SKM-1 treated with dmso at 0.1 percent for 144 hours (cell line): ENCODE data around the gene SKA3.
"Not testable (repeated sequence)": the region's sequence is repeated elsewhere in the genome, so short reads cannot be mapped to it uniquely, and the experiment has no call there.

Experiments used
- DNase-seq: peaks from one replicate; lab custom pipeline; 2025; ENCODE audit not compliant: unreplicated experiment; lab: John Stamatoyannopoulos, UW

SKA3 gene

GRCh38 chr13:21176215-21176981 is at the start of gene SKA3, which contains the start of gene MRPL57:
TSS of gene SKA3 (minus strand) at chr13:21176552. CDS start at chr13:21176477, 75 bp downstream.
TSS of gene MRPL57 (plus strand) at chr13:21176658. CDS start at chr13:21176917, 259 bp downstream.
- DNase-seq = peak; percentile 89

DNA sequence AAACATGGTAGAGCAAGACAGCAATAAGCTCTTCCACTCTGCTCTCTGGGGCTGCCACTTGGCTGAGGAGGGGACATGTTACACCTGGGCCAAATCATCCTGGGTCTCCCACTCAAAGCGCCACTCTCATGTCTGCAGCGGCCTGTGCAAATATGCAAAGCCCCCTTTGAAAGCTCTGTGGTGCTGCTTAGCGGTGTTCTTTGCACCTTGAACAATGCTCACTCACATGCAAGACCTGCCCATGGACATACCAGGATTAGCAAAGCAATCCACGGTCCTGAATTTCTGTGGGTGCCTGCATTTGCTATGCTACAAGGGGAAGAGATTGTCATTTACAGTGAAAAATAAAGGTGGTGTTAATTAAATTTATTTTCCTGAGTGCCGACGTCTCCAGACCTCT is 48.7 kb upstream of the SKA3 start:
- DNase-seq = no peak

- no peak for DNase-seq
These were observed 44.9 kb upstream of the SKA3 start for GRCh38 chr13:21221268-21221667.

DNA sequence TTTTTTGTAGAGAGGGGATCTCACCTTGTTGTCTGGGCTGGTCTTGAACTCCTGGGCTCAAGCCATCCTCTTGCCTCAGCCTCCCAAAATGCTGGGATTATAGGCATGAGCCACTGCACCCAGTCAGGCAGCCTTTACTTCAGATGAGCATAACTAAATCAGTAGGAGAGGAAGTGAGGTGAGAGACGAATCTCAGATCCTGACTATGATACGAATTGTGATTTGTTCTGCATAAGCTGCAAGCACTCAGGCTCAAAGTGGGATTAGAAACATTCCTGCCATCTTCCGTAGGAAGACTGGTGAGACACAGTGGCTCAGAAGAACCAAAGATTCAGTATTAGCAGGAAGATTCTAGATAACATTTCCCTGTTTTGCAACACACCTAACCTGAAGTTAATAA is 43.4 kb upstream of the SKA3 start:
- not testable (repeated sequence) for DNase-seq

GRCh38 chr13:21219036-21219381 is 42.7 kb upstream of the SKA3 start:
- DNase-seq = no peak

DNA sequence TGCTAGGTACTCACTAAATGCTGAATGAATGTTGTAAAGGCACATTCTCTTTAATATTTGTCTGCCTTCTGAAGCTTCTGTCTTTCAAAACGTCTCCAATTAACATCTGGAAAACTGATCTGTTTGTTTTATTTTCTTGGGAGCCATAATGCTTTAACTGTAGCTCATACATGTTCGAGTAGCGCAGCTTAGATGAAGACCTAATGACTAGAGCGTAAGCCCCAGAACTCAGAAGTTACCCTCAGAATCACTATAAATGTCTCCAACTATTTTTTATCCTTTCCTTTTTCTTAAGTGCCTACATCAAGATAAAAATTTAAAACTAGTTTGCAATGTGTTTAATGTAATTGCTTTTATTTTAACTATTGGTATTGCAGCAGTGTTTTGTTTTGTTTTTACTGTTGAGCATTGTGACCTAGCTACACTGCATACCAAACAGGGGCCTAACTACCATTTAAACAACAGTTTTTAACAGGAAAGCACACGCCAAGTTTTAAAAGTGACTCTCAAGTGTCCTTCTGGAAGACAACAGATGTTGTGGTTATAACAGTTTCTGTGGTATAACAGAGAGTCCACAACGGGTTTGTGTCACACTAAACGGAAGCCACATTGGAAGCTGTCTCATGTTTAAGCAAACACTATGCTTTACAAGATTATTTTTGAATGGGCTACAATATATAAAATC is 42.1 kb upstream of the SKA3 start:
- DNase-seq = no peak

- no peak for DNase-seq
These were observed 40.0 kb upstream of the SKA3 start for GRCh38 chr13:21216332-21216731.

DNA sequence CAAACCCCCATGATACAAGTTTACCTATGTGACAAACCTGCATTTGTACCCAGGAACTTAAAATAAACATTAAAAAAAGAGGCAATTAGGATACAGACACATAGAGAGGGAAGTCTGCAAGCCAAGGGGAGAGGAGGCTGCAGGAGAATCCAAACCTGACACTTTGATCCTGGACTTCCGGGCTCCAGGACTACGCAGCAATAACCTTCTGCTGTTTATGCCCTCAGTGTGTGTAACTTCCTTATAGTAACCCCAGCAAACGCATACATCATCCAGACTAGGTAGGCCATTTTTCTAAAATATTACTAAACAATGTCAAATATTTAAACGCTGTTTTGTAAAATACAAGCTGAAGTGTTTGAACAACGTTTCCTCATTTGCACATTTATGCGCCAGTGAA is 39.1 kb upstream of the SKA3 start:
- DNase-seq = not testable (repeated sequence)

GRCh38 chr13:21212138-21212775 is 35.9 kb upstream of the SKA3 start:
- DNase-seq = no peak

DNA sequence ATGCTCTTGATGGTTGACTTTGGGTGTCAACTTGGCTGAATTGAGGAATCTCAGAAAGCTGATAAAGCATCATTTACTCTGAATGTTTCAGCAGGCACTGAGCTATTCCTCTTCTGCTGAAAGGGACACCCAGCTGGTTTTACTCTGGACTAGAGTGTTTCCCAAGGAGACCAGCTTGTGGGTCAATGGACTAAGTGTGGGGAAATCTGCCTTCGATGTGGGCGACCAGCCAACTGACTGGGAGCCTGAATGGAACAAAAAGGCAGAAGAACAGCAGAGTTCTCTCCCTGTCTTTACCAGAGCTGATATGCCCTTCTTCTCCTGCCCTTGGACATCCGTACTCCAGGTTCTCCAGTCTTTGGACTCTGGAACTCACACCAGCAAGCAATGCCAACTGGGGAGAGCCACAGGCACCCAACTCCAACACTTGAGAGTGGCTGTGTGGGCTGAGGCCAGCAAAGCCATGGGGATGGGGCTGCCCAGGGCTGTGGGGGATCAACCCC is 32.4 kb upstream of the SKA3 start:
- DNase-seq = no peak

GRCh38 chr13:21202767-21203531 is 26.6 kb upstream of the SKA3 start:
- DNase-seq = no peak

- not testable (repeated sequence) for DNase-seq
These were observed 25.3 kb upstream of the SKA3 start for GRCh38 chr13:21201456-21202190.

- DNase-seq = not testable (repeated sequence)
These were observed 22.0 kb upstream of the SKA3 start for GRCh38 chr13:21198391-21198790.

DNA sequence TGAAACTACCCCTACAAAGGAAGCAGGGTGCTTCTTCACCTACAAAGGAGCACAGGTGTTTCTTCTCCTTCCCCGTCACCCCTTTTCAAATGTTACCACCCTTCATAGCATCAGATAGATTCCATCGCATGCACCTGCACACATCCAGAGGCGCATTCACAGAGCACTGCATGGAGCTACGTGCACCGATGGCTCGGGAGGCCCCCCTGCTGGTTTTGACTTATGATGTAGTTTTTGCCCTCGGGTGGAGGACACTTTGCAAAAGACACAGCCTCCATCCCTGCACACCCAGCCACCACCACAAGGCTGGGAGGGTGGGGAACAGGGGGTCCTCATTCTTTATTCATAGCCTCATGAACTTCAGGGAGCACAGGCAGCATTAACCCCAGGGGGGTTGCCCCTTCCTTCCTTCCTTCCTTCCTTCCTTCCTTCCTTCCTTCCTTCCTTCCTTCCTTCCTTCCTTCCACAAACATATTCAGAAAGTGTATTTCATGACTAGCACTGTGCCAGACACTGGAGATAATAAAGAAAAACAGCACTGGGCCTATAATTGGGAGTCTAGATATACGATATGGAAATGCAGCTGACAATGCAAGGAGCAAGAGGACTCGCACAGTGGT is 21.4 kb upstream of the SKA3 start:
- DNase-seq = not testable (repeated sequence)

DNA sequence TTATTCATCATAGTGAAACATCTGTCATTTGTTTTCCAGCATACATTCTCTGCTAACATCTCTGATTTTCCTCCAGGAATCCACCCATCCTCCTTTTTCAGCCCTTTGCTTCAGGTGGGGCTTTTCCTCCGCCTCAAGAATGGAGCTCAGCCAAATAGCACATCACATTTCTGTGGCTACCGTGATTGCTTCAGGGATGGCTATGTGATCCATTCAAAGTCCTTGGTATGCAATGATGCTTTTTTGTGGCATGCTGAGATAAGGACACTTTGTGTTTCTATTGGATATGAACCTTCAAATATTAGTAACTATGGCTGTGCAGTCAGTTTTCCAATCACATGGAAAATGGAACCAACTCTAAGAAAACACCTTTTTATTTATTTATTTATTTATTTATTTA is 18.4 kb upstream of the SKA3 start:
- not testable (repeated sequence) for DNase-seq

DNA sequence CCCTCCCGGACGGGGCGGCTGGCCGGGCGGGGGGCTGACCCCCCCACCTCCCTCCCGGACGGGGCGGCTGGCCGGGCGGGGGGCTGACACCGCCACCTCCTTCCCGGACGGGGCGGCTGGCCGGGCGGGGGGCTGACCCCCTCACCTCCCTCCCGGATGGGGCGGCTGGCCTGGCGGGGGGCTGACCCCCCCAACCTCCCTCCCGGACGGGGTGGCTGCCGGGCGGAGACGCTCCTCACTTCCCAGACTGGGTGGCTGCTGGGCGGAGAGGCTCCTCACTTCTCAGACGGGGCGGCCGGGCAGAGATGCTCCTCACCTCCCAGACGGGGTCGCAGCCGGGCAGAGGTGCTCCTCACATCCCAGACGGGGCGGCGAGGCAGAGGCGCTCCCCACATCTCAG is 10.1 kb upstream of the SKA3 start:
- DNase-seq = not testable (repeated sequence)

- DNase-seq = no peak
These were observed 5.3 kb upstream of the SKA3 start for GRCh38 chr13:21181671-21182070.

DNA sequence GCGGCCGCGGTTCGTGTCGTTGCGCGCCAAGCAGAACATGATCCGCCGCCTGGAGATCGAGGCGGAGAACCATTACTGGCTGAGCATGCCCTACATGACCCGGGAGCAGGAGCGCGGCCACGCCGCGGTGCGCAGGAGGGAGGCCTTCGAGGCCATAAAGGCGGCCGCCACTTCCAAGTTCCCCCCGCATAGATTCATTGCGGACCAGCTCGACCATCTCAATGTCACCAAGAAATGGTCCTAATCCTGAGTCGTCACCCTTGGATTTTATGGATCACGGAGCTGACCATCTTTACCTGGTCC is 581 bp upstream of the SKA3 start:
- DNase-seq = no peak

- no peak for DNase-seq
These were observed 617 bp downstream of the SKA3 start for GRCh38 chr13:21175656-21176214.

- DNase-seq = not testable (repeated sequence)
These were observed 2.6 kb downstream of the SKA3 start for GRCh38 chr13:21173767-21174166.
